GM19193 (cell line): ENCODE data around the gene KLF13.

Experiments used
- POLR2A ChIP-seq: IDR thresholded peaks from 4 replicates; pipeline ENCODE4 v1.6.1; 2011; ENCODE audit not compliant: insufficient read depth, insufficient read length; ENCODE audit errors: extremely low read depth

Gene KLF13

DNA sequence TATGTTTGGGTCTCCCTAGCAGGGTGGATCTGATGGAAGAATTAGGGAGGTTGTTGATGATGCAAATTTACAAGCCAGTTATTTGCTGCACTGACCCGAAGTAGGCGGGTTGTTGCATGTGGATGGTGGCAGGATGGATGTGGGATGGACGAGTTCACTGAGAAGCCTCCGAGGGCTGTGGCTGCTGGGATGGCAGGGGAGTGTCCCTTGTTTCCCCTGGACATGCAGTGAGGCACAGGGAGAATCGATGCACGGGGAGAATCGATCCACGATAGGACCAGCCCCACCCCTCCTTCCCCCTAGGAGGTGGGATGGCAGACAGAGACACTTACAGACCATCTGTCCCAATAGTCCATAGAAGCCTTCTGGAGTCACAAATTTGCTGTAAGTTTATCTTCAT, 31.0 kb upstream of the KLF13 start:
- TF ChIP-seq POLR2A, result no peak

DNA sequence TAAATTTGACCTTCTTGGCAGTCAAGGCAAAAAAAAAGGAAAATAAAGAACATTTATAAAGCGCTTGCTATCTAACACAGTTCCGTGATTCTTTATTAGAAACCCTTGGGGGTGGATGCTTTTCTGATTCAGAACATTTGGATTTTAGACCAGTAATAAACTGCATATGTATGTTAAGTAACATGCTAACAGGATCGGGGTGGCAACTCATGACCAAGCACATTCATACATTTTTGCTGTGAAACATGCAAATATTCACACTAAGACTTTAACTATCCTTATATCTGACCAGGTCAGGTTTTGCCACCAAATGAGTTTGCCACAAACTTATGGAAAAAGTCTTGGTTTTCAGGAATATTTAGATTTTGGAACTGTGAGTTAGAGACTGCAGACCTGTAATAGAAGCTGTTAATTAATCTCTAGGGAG, 30.4 kb upstream of the KLF13 start:
- no peak for TF ChIP-seq POLR2A

DNA sequence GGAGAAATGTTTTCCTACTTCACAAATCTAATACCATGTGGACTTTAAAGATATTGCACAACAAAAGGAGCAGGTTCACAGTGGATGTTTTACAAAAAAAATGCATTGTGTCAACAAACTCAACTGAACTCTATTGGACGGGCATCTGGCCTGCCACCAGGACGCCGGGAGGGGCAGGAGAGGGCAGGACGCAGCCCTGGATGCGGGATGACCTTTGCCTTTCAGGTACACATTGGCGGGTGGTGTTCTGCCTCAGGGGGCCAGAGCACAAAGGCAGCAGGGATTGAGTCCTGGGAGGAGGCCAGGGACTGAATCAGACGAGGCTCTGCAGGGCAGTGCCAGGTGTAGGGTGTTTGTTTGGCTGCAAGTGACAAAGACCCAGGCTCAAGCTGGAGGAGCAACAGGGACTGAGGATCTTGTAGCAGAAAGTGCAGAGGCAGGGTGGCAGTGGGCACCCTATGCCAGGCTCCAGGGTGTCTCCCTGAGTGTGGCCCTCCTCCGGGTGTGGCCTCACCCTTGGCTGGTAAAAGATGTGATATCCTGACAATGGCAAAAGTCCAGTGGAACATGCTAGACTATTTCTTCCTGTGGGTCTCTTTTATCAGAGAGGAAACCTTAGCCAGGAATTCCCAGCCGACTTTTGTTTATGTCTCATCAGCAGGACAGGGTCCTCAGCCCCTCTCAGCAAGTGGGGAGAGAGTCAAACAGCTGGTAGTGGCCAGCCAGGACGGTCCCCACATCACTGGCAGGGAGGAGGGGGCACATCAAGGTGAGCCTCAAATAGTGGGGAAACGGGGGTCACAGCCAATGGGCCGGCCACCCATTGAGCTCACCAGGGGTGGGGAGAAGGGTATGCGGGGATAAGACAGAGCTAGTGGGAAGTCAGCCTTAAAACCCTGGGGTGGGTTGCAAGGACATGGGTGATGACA, 29.7 kb upstream of the KLF13 start:
- no peak for TF ChIP-seq POLR2A

DNA sequence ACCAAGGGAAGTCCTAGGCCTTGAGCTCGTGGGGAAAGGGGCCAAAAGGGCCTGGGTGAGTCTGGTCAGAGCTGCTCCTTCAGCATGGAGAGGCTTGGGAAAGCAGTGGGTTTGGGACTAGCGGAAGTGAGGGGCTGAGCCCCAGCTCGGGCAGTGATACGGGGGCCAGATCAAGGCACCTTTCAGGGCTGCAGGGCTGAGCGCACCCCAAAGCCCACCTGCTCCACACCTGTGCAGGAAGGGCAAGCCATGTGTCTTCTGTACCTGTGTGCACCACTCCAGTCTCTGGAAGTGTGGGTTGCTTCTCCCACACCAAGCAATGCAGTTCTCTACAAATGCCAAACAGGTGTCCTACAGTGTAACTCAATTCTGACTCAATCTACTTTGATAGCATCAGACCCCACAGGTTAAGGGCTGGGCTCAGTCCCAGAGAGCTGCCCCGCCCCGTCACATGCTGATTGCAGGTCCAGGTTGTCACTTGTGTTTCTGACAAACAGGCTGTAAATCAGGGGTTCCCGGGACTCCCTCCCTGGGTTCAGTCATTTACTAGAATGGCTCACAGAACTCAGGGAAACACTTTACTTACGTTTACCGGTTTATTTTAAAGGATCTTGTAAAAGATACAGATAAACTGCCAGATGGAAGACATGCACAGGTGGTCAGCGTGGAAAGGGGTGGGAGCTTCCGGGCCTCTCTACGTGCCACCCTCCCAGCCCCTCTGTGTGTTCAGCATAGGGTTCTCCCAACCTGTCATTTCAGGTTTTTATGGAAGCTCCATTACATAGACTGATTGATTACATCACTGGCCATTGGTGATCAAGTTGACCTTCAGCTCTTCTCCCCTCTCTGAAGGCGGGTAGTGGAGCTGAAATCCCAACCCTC, 28.8 kb upstream of the KLF13 start:
- TF ChIP-seq POLR2A, result no peak

DNA sequence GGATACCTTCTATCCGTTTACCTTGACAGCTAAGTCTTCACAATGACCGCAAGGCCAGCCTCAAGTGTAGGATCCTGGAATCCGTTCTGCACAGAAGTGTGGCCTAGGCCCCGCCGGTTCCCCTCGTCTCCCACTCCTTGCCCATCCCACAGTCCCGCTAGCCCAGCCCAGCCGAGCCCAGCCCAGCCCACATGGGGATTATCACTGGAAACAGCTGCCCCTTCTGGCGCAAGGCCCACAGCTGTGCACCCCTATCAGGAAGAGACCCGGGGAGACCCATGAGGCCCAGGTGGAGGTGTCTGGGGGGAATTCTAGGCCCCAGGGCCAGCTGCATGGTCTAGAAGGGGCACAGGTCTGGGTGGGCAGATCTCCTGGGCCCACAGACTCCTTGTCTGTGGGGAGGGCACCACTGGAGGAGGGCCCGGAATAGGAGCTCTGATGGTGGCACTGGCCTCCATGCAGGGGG, 27.9 kb upstream of the KLF13 start:
- TF ChIP-seq POLR2A, result no peak

DNA sequence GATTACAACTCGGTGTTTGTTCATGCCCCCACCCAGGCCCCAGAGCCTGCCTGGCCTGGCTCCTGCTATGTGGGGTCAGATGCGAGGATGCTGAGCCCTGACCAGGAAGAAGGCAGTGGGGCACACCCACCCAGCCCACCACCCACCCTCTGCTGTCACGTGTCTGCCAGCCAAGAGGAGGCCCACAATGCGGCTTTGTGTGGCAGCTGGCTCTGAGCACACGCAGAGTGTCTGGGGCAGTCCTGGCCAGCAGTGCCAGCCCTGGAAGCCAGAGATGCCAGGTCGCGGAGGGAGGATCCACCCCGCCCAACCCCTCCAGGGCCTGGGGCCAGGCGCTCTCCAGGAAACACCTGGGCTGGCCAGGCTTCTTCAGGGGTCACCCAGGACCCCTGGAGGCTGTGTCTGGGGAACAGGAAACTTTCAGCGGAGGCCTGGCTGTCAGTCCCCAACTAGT, 26.4 kb upstream of the KLF13 start:
- no peak for TF ChIP-seq POLR2A

DNA sequence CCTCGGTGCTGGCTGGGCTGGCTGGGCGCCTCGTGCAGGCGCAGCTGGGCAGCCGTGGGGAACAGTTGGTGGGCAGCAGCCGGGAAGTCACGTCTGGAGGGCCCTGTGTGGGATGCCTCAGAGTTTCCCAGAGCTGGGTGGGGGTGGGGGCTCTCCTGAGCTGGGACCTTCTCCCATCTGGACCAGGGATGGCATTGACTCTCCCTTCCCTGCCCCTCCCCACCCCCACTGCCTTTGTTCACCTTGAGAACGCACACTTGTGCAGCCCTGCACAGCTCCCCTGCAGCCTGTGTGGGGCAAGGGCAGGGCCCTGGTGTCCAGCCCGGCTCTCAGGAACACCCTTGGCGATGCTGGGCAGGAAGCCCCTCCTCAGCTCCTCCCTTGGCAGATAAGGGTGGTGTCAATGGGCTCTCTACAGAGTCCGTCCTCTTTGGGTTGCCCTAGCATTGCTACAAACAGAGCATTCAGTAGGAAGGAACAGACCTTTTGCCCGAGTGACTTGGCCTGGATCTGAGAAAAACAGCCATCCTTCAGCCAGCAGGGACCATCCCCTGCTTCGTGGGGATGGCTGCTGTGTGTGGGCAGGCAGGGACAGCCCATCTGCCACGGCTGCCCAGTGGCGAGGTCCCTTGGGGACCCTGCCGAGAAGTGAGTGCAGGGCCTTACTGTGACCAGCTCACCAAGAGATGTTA, 25.5 kb upstream of the KLF13 start:
- no peak for TF ChIP-seq POLR2A

DNA sequence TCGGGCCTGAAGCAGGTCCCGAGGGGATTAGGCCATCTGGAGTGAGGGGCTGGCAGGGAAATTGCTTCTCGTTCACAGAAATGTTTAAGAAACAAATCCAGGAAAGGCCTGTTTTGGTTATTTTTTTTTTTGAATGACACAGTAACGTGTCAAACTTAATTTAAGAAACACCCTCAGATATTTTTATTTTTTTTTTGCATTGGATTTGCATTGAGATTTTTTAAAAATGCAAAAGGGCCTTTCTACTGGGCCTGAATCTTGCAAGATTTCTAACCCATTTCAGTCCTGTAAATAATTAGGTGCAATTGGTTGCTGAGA, 25.0 kb upstream of the KLF13 start:
- no peak for TF ChIP-seq POLR2A

DNA sequence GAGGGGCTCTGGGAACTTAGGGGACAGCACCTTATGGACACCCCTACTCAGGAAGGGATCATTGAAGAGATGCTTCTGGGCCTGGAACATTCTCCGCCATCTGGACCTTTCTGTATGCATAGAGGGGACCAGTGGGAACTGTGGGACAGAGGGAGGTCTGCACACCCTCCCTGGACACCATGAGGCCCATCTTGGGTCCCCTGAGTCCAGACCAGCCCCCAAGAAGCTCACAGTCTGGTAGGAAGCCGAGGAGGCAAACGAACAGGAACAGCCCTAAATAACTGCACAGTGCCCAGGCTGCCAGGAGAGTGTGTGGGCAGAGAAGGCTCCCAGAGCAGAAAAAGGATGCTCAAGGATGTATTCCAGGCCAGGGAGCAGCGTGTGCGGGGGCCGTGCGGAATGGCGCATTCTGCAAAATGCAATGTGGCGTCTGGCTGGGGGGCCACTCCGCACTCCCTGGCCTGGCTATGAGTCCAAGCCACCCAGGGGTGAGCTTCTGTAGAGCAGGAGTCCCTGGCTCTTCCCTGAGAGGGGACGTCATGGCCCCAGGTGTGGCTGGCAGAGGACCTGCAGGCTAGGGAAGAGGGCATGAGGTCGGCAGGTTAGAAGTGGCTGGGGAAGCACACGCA, 24.5 kb upstream of the KLF13 start:
- no peak for TF ChIP-seq POLR2A

DNA sequence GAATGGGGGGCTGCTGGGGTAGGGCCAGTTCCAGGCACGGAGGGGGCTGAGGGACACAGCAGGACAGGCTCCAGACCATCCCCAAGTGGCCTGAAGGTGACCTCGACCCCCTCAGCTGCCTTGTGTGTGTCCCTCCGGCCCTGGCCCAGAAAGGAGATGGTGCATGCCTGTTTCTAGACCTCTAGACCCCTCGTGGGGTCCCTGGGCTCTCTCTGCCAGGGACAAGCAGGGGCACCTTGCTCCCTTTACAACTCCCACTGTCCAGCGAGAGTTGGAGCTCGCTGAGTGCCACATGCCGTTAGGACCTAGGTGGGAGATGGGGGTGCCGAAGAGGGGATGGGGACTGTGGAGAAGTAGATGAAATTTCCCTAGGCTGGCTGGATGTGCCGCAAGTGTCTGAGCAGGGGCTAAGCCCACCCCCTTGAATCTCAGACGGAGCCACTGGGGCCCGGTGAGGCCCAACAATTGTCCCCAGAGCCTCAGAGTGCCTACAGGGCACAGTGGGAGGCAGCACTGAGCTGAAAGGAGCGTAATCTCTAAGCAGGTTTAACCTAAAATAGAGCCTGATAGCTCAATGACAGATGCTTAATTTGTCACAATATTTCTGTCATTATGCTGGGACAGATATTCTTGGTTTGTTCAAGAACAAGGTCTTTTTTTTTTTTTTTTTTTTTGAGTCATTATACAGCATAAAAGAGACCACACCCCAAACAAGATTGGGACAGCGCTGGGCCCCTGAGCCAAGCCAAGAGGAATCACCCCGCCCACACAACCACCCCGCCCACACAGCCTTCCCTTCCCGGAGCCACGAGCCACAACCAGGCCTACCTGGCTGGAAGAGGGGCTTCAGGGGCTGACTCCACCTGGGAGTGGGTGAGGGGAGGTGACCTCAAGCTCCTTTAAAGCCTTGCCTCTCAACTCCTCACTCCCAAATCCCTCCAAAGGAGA, 23.6 kb upstream of the KLF13 start:
- no peak for TF ChIP-seq POLR2A

DNA sequence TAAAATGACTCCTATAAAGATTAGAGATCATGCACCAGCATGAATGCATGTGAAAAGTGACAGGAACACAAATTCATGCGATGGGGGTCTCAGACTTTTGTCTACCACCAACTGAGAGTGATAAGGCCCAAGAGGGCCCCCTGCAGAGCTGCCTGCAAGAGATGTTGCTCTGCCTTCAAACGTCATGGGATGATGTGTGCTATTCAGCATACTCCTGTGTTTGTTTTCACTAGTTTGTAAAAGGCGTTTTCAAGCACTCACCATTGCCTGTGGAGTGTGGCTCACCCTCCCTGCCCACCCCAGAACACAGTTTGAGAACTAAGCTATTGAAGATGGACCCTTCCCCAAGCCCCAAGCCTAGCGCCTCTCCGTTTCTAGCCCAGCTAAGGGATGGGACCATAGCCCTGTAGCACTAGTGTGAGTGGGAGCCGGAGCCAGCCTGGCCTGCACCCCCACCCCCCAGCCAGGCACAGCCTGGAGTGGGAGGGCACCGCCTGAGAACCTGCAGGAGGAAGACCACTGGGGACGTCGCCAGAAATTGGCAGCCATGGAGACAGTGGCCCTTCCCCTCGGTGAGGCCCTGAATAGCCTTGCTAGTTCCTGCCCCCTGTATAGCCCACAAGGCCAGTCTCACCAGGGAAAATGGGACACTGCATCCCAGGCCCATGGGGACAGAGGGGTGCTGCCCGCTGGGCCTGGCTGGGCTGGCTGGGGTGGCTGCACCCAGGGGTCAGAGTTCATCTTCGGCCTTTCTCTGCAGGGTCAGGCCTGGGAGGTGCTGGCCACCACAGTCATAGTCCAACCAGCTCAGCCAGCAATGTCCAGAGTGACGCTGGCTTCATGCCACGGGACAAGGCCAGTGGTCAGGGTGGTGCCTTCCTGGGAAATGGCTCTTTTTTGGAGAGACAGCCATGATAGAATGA, 22.6 kb upstream of the KLF13 start:
- no peak for TF ChIP-seq POLR2A

DNA sequence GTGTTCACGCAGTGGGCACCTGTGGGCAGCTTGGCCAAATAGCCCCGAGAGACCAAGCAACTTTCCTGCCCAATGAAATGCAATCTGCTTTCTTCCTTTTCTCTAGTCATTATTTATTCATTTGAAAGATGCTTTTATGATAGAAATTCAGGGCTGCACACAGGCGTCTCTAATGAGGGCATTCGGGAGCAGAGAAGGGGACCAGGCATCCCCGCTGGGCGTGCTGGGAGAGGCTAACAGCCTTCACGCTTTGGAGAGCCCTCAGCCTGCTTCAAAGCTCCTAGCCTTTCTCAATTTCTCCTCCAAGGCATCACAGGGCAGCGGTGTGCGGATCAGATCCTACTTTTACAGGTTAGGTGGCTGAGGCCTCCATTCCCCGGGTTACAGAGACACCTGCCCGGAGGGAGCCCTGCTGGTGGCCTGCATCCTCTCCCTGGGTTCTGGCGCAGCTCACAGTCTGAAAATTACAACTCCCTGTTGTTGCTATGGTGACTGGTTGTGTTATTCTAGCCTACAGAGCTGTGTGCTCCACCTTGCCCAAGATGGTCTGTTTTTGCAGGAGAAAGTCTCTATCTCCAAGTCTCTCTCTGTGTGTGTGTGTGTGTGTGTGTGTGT, 21.8 kb upstream of the KLF13 start:
- TF ChIP-seq POLR2A, result no peak
